ENCODE data around the gene ISYNA1.

Gene ISYNA1

DNA sequence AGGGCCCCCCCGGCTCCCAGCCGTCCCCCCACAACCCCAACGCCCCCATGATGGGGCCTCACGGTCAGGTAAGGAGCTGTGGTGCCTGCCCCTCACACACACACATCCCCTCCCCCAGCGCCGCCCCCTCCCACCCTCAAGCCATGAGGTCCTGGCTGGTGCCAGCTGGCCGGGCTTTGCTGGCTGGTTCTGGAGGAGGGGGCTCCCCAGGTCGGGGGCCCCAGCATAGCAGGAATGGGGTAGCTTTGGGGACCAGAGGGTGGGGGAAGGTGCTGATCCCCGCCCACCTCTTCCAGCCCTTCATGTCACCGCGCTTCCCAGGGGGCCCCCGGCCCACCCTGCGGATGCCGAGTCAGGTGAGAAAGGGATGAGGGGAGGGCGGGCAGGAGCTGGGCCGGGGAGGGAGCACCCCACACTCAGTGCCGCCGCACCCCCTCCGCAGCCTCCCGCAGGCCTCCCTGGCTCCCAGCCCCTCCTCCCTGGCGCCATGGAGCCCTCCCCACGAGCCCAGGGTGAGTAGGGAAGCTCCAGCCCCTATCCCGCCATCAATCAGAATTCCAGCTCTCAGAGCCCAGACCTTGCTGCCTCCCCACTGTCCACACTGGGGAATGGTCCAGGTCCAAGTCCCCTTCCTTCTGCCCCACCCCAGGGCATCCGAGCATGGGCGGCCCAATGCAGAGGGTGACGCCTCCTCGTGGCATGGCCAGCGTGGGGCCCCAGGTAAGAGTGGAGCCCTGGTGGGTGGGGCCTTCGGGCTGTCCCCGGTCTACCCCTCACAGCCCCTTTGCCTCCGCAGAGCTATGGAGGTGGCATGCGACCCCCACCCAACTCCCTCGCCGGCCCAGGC, 6.4 kb downstream of the ISYNA1 start:
- DNase-seq (ENCODE audit: low read depth in 2 of 2), result no peak

DNA sequence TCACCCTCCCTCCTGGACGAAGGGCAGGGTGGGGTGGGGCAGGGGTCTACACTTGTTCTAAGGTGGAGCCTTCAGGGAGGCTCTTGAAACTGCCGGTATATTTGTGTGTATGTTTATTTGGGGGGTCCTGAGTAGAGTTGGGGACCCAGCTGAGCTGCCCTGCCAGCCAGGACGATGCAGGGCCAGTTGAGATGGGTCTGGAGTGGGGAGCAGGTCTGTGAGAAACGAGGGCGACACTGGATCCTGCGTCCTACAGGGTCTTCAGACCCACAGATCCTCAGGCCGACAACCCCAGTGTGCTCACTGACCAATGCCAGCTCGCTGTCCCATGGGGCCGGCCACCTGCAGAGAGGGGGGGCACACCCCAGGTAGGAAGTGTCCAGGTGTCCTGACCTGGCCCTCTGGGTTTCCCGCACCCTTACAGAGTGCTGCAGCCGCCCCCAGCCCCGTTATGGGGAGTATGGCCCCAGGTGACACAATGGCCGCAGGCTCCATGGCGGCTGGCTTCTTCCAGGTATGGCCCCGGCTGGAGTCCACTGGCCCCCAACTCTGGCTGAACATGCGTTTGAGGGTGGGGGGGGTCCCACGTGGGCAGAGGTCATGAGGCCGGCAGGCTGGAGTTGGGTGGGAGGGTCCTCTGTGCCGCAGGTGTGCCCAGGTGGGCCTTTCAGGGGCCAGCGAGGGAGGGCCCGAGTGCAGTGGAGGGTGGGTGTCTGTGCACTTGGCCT, 7.4 kb downstream of the ISYNA1 start:
- no peak for DNase-seq (ENCODE audit: low read depth in 2 of 2)

DNA sequence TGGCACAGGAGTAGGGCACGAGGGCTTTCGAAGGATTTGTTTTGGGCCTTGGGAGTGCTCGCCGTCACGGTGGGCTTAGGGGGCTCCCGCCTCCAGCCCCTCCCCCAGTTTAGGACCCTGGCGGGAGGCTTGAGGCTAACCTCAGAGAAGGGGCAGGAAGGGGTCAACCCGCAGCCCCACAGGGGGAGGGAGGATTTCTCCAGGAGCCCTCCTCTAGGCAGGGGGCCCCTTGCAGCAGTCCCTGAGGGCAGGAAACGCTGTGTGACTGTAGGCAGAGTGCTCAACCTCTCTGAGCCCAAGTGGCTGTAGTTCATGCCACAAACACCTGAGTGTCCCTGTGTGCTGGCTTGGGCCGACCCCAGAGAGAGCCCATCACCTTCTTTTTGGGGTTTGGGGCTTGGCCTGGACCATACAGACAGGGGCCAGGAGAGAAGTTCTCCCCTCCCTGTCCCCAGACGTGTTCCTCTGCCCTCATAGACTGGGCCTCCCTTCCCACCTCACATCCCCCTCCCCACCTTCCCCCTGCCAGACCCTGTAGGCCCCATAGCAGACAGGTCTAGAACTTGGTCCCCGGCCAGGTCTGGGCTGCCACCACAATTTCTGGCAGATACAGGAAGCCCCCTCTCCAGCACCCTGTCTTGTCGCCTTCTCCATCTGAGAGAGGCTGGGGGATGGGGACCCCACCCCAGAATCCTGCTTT, 8.1 kb downstream of the ISYNA1 start:
- DNase-seq (ENCODE audit: low read depth in 2 of 2), result no peak

DNA sequence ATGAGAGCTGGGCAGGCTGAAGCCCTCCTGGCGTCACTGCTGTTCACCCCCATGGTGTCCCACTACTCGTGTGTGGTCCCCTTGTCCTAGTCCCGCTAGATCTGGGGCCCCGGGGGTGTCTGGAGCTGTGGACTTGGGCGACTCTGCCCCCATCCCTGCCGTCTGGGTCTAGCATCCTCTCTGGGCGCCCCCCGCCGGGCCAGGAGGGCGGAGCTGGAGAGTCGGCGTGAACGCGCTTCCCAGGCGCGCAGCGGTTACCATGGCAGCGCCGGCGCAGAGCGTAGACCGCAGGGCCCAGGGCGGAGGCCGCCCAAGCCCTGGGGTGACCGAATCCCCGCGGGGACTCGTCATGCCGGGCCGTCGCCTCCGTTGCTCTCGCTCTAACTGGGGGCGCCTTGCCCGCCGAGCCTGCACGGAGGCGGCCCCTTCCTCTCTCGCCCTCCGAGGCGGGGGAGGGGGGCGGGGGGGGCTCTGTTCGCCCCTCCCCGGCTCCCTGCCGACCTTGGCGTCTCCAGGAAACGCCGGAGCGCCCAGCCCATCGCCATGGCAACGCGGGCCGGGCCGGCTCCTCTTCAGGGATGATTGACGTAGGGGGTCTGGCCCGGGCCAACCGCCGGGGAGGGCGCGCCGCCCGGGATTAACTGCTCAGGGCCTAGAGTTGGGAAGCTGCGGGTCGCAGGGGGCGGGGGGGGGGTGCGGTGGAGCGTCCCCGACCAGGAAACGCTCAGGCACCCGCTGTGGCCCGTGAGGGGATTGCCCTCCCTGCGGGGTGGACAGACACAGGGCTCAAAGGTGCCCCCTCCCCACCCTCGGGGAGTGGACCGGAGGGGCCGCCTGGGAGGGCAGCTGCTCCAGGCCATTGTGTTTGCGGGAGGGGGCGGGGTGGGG, 8.9 kb downstream of the ISYNA1 start:
- peak; percentile 70 for DNase-seq (ENCODE audit: low read depth in 2 of 2)

DNA sequence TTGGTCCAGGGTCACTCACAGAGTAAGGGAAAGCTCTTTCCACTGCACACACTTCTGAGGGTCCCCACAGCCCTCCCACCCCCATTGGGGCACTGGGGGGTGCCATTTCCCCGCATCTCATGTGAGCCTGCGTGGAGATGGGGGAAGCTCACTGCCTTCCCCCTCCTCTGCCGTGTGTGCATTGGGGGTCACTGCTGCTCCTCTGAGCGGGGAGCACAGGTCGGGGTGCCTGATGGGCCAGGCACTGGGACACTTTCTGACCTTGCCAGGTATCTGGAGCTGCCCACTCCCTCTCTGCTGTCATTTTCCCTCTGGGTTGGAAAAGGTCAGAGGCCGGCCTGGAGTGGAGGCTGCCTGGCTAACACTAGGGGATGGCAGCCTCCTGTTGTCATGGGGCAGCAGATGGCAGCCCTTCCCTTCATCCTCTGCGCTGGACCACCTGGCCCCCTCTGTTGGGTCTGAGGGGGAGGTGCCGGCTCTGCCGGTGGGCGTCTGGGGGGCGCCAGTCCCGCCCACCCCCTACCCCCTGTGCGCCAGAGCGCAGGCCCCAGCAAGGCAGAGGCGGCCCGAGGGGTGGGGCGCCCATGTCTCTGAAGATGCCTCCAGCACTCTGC, 9.7 kb downstream of the ISYNA1 start:
- no peak for DNase-seq (ENCODE audit: low read depth in 2 of 2)

DNA sequence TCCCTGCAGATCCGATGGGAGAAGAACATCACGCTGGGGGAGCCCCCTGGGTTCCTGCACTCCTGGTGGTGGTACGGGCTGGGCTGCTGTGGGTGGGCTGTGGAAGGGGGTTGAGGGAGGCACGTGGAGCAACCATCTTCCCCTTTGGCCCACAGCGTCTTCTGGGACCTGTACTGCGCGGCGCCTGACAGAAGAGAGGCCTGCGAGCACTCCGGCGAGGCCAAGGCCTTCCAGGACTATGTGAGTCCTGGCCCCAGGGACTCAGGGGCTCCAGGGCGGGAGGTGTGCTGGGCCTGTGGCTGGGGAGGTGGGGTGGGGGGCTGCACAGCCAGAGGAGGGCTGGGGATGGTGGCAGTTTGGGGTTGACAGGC, 10.2 kb downstream of the ISYNA1 start:
- no peak for DNase-seq (ENCODE audit: low read depth in 2 of 2)

DNA sequence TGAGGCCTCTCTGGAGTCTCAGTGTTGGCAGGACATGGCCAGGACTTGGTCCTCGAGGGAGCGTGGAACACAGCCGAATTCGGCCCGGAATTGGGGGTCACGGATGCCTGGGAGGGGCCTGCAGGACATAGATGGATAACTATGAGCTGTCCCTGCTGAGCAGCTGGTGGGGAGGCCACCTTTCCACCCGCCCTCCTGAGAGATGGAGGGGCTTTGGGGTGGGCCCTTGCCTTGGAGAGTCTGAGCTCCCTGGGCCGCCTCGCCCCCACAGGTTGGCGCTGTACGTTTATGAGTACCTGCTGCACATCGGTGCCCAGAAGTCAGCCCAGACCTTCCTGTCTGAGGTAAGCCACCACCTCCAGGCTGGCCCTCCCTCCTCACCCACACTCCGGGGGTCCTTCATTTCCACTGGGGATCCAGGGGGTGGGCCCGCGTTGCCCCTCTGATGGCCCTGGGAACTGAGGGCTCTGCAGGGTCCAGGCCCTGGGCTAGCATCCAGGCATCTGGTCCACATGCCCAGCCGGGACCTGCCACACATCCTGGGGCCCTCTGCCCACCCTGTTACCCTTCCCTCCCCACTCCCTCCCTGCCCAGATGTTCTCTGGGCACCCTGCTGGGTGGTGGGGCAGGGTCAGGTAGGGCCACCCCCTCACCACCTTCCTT, 10.7 kb downstream of the ISYNA1 start:
- no peak for DNase-seq (ENCODE audit: low read depth in 2 of 2)

DNA sequence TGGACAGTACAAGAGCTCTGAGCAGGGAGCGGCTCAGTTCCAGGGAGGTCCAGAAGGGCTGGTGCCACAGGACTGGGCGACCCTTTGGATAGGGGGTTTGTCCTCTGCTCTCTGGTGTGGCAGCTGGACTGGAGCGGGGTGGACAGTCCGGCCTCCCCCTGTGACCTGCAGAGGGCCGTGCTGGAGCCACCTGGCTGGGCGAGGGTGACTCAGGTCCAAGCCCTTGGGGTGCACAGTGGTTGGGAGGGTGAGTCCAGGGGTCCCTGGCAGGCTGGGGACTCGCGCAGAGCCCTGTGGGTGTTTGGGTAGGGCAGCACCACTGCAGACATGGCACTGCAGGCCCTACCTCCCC, 11.5 kb downstream of the ISYNA1 start:
- no peak for DNase-seq (ENCODE audit: low read depth in 2 of 2)

DNA sequence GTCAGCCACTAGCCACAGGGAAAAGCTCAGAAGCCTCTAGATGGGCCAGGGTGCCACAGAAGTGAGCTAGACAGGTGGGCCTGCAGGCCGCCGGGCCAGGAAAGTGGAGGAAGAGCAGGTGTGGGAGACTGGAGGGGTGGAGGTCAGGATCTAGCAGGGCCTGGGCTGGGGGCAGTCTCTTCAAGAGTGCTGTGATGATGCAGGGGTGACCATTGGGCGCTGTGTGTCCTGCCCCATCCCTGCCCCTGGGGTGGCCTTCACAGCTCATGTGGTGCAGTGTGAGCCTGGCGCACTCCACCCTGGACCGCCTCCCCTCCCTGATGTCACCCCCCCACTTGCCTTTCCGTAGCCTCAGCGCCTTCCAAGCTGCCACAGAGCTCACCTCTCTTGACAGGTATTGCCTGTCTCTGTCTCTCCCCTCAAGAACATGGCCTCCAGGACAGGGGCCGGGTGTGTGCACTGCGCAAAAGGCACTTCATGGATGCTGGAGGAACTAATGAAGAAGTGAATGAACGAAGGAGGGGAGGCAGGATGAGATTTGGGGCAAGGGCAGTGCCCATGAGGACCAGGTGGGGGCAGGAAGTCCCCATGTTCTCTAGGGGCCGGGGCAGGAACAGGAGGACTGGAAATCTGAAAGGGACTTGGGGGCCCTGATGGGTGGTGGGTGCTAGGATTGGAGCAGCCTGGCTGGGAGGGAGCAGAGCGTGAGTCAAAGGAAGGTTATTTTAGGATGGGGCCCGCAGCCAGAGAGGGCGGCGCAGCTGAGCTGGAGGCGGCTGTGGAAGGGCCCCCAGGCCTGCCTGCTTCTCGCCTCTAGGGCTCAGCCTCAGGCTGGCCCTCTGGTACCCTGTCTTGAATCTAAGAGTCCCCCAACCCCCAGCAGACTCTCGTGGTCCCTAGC, 12.2 kb downstream of the ISYNA1 start:
- no peak for DNase-seq (ENCODE audit: low read depth in 2 of 2)

DNA sequence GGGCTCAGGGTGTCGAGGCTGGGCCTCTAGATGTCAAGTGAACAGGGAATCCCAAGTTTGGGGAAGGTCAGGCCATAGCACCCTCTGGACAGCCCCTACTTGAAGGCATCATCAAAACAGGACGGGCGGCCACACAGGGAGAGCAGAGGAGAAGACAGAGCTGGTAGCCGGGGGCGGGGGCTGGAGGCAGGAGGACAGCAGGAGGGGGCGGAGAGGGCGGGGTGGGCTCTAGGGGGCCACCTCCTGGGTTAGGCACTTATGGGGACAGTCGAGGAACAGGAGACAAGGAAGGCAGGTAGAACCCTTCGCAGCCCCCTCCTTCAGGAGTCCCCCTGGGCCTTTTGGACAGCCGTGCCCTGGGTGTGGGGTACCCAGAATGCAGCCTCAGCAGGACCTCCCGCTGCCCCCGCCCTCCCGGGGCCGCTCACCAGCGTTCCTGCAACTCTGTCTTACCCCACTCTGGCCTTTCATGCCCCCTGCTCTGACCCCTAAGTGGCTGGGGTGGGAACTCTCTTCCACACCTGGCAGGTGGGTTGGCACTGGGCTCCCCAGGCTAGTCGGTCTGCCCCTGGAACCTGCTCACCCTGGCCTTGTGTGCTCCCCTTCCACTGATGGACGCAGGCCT, 12.9 kb downstream of the ISYNA1 start:
- no peak for DNase-seq (ENCODE audit: low read depth in 2 of 2)

DNA sequence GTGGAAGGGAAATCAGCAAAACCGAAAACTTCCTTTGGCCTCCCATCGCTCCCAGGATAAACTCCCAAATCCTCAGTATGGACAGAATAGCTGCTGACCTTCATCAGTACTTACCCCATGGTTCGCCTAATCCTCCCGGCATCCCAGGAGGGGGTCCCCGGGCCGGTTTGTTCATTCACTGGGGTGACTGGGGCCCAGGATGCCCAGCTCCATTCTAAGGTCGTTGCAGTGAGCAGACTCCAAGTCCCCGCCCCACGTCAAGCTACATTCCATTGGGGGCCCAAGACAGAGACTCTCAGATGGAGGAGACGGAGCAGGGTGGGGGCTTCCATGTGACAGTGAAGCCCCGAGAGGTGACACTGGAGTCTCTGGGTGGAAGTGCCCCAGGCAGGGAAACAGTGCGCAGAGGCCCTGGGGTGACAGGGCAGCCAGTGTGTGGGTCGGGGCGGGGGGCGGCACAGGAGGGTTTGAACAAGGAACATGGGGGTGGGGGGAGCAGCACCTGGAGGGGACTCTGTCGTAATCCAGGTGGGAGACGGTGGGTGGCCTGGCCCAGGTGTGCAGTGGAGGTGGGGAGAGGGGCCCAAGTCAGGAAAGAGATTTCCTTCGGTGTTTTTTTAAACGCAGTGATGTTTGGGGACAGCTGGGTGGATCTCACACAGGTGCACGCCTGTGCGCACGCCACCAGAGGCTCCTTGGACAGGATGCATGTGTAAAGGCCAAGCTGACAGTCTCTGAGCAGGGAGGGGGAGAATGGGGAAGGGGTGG, 13.6 kb downstream of the ISYNA1 start:
- no peak for DNase-seq (ENCODE audit: low read depth in 2 of 2)

DNA sequence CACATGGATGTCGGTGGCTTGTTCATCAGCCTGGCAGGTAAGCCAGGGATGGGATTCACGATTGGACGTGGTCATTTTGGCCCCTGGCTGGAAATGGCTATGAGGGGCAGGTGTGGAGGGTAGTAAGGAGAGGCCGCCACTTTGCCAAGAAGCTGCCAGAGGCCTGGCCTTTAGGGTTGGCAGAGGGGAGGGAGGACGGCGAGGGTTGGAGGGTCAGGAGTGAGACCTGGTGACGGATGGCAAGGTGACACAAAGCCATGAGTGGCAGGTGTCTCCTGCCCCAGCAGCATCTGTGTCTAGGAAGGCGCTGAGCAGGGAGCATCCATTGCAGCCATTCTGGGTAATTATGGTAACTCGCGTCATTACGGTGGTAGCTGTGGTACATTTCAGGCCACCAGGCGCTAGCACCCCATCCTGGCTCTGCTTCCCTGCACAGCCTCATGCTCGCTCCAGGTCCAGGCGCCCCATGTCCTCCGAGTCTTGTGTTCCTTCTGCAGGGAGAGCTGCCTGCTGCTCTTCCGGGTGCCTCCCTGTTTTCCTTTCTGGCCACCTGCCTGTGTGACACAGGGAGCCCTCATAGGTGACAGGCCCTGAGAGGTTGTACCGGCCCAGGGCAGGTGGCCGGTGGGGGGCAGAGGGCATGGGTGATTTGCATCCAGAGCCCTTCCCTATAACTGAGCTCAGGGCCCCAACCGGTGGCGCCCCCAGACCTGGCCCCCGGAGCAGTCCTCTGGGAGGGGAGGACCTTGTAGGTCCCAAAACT, 14.5 kb downstream of the ISYNA1 start:
- no peak for DNase-seq (ENCODE audit: low read depth in 2 of 2)

DNA sequence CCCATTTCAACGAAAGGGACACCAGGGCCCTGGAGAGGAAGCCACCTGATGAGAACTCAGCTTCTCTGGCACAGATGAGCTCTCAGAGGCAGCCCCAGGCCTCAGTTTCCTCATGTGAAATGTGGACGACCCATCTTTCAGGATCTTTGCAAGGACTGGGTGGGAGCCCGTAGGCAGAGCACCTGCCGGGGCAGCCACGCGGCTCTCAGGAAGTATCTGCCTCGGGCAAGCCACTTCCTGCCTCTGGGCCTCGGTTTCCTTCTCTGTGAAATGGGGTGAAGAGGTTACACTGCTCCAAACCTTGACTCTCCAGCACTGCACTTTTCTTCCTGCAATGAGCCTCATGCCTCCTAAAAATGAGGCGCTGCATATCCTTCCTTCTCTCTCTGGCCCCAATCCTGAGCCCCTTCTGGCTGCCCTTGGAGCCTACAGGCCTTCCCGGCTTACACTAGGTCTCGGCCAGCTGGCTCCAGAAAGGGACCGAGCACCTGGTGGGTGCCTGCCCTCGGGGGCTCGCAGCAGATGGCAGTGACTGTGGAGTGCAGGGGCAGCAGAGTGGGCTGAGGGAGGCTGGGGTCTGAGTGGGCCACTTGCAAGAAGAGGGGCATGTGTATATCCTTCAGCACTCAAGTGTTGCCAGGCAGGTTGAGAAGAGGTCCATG, 15.3 kb downstream of the ISYNA1 start:
- DNase-seq (ENCODE audit: low read depth in 2 of 2), result no peak

DNA sequence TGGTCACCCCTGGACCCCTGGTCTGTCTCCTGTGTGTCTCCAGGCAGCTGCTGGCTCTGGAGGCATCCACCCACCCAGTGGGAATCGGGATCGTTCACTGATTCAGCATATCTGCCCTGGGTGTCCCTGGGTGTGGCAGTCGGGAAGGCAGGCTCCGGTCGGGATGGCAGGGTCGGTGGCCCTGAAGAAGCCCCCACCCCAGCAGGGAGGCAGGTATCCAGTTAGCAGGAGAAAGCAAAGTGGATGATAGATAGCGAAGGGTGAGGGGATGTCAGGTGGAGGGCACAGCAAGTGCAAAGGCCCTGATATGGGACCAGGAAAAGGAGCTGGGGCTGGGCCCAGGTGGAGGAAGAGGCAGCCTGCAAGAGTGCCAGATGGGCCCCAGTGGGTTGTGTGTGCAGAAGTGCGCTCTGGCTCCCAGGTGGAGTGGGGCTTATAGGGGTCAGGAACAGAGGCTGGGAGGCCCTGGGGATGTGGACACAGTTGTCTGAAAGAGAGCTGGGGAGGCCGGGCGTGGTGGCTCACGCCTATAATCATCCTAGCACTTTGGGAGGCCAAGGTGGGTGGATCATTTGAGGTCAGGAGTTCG, 16.5 kb downstream of the ISYNA1 start:
- no peak for DNase-seq (ENCODE audit: low read depth in 2 of 2)

DNA sequence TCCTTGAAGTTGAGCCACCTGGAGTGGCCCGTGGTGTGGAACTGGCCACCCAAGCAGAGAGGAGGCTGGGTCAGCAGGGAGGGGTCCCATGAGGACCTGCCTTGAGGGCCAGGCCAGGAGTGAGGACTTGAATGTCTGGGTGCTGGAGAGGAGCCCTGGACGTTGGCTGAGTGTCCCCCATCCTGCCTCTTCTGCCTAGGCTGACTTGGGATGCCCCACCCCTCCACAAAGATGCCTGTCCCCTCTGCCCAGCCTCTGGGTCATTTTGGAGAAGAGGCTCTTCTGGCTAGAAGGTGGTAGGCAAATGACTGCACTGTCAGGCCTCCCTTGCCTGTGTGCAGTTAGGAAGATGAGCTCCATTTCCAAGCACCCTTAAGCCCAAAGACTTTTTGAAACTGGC, 17.0 kb downstream of the ISYNA1 start:
- no peak for DNase-seq (ENCODE audit: low read depth in 2 of 2)

DNA sequence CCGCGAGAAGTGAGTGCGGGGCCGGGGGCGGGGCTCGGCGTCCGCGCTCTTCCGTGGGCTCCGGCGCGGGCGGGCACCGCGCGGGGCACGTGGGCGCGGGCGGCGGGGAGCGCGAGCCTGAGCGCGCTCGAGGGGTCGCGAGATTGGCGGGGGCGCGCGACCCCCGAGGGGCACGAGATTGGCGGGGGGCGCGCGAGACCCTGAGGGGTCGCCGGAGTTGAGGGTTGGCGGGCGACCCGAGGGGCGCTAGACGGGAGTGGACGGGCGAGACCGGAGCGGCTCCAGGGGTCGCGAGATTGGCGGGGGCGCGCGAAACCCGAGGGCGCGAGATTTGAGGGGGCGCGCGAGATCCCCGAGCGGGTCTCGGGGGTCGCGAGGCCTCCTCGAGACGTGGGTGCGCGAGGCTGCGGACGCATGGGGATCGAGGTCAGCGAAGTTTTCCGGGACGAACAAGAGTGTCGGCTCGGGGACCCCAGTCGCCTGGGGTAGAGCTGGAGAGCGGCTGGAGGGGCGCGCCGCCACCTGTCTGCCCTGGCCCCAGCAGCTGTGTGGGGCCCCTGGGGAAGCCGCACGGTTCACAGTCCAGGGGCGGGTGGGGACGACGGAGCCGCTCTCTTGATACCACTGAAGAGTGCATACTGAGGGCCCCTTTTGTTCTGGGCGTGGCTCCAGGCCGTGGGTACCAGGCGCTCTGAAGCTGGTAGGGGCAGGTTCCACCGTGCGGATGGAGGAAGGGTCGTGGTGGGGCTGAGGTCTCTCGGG, 18.1 kb downstream of the ISYNA1 start:
- no peak for DNase-seq (ENCODE audit: low read depth in 2 of 2)
